Neuronal stem cell (in vitro differentiated cells): ENCODE measurements around the gene FIZ1.

Source experiments
- DNase-seq: peaks from one replicate; pipeline ENCODE4 v3.0.0-alpha.2; 2013; ENCODE audit warnings: low spot score
- H2AFZ ChIP-seq: one replicate; pipeline ENCODE4 v1.6.1; 2013; ENCODE audit warnings: mild to moderate bottlenecking, low read length, inconsistent platforms
- H2AK5ac ChIP-seq: 2 replicates; pipeline ENCODE4 v1.6.1; 2013; ENCODE audit warnings: low read depth, mild to moderate bottlenecking, inconsistent platforms, low read length, moderate library complexity, mixed read lengths
- H2BK120ac ChIP-seq: 2 replicates; pipeline ENCODE4 v1.6.1; 2013; ENCODE audit warnings: low read depth, mild to moderate bottlenecking, inconsistent platforms, low read length, moderate library complexity, mixed read lengths
- H2BK12ac ChIP-seq: one replicate; pipeline ENCODE4 v1.6.1; 2013; ENCODE audit warnings: low read length, inconsistent platforms
- H2BK15ac ChIP-seq: 2 replicates; pipeline ENCODE4 v1.6.1; 2013; ENCODE audit warnings: mild to moderate bottlenecking, low read length, inconsistent platforms, mixed read lengths
- H2BK5ac ChIP-seq: one replicate; pipeline ENCODE4 v1.6.1; 2013; ENCODE audit warnings: inconsistent platforms, mild to moderate bottlenecking, low read length, moderate library complexity
- H3K14ac ChIP-seq: one replicate; pipeline ENCODE4 v1.6.1; 2013; ENCODE audit warnings: low read length, inconsistent platforms
- H3K18ac ChIP-seq: 2 replicates; pipeline ENCODE4 v1.6.1; 2013; ENCODE audit warnings: low read length, inconsistent platforms
- H3K23ac ChIP-seq: 2 replicates; pipeline ENCODE4 v1.6.1; 2013; ENCODE audit warnings: low read depth, mild to moderate bottlenecking, mixed read lengths, low read length, inconsistent platforms; ENCODE audit not compliant: poor library complexity
- H3K27ac ChIP-seq: replicated peaks from 3 replicates; pipeline ENCODE4 v1.5.1; 2013; ENCODE audit warnings: low read length, inconsistent platforms
- H3K27me3 ChIP-seq, 3 experiments: 2 replicates each; pipeline ENCODE4 v1.6.1; 2013; ENCODE audit warnings: low read length in 3 of 3, mild to moderate bottlenecking in 2 of 3, inconsistent platforms in 1 of 3, low read depth in 1 of 3, mixed read lengths in 1 of 3, moderate library complexity in 1 of 3; ENCODE audit not compliant: control insufficient read depth in 3 of 3, insufficient read depth in 3 of 3
- H3K36me3 ChIP-seq, 2 donors: replicated peaks in 1 of 2; 2 replicates each; pipeline ENCODE4 v1.6.1; 2013; ENCODE audit warnings: low read length in 2 of 2; ENCODE audit not compliant: control insufficient read depth in 2 of 2, insufficient read depth in 2 of 2
- H3K4ac ChIP-seq: 2 replicates; pipeline ENCODE4 v1.6.1; 2013; ENCODE audit warnings: inconsistent platforms, mild to moderate bottlenecking, low read length, moderate library complexity
- H3K4me1 ChIP-seq, 2 donors: 1 replicate in 1 of 2; 2 replicates in 1 of 2; pipeline ENCODE4 v1.6.1; 2013; ENCODE audit warnings: low read length in 2 of 2, low read depth in 1 of 2; ENCODE audit not compliant: control insufficient read depth in 2 of 2, insufficient read depth in 1 of 2
- H3K4me2 ChIP-seq: one replicate; pipeline ENCODE4 v1.6.1; 2013; ENCODE audit warnings: mild to moderate bottlenecking, low read length, inconsistent platforms; ENCODE audit not compliant: insufficient read depth, poor library complexity, severe bottlenecking
- H3K4me3 ChIP-seq, 2 donors: 2 replicates each; pipeline ENCODE4 v1.5.1; 2013; ENCODE audit warnings: low read length in 2 of 2, mild to moderate bottlenecking in 2 of 2, inconsistent platforms in 1 of 2, moderate library complexity in 1 of 2
- H3K79me1 ChIP-seq: one replicate; pipeline ENCODE4 v1.6.1; 2013; ENCODE audit warnings: low read depth, mild to moderate bottlenecking, inconsistent platforms, low read length, moderate library complexity
- H3K9ac ChIP-seq: one replicate; pipeline ENCODE4 v1.6.1; 2013; ENCODE audit warnings: mild to moderate bottlenecking, low read depth, low read length, inconsistent platforms; ENCODE audit not compliant: poor library complexity
- H3K9me3 ChIP-seq, 2 donors: replicated peaks in 1 of 2; 2 replicates each; pipeline versions ENCODE3 to v1.6.1; 2013; ENCODE audit warnings: low read length in 2 of 2, mild to moderate bottlenecking in 2 of 2, inconsistent platforms in 1 of 2, low read depth in 1 of 2, mixed read lengths in 1 of 2, moderate library complexity in 1 of 2; ENCODE audit not compliant: control insufficient read depth in 2 of 2, insufficient read depth in 1 of 2
- H4K8ac ChIP-seq: one replicate; pipeline ENCODE4 v1.6.1; 2013; ENCODE audit warnings: low read depth, mild to moderate bottlenecking, inconsistent platforms, low read length, moderate library complexity
- H4K91ac ChIP-seq: one replicate; pipeline ENCODE4 v1.6.1; 2013; ENCODE audit warnings: low read length, low read depth, mild to moderate bottlenecking, inconsistent platforms; ENCODE audit not compliant: poor library complexity
- WGBS, 2 donors: extraction: QIAGEN DNeasy Blood & Tissue Kit; methylation state at CpG; one replicate each; pipeline ENCODE4 v1.1.7; 2013; ENCODE audit warnings: missing lambda C conversion rate in 2 of 2, mixed read lengths in 1 of 2; ENCODE audit not compliant: insufficient read length in 2 of 2, insufficient replicate concordance in 1 of 2; ENCODE audit errors: extremely low coverage in 2 of 2; 5-methylcytosine and 5-hydroxymethylcytosine counted together

The FIZ1 gene

DNA sequence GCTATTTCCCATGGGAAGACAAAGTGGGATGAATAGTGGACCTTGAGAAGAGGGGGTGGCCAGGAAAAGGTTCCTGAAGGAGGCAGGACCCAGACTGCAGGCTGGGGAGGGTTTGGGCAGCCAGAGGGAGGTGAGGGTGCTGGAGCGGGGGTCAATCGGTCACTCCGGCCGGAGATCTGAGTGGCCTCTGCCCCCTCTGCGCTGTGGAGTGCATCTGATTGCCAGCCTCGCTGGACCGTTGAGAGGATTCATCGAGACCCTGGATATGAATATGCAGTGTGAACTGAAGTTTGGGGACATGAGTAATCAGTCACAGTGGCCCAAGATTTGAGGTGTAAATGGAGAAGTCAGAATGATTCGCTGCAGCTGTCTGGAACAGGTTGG, 36.0 kb upstream of the FIZ1 start:
- H2BK5ac ChIP-seq, result peak overlapping the region; percentile 95
- H2BK12ac ChIP-seq, result no peak overlapping the region
- H3K27me3 ChIP-seq, result no peaks in the 10 kb centered on the region
- H3K14ac ChIP-seq, result no peak overlapping the region
- H2AK5ac ChIP-seq, result peak overlapping the region; percentile 97
- peak overlapping the region; percentile 88 for H3K18ac ChIP-seq
- peaks cover 13 to 16% of the 10 kb centered on the region in 2 donors for H3K4me1 ChIP-seq
- peak overlapping the region; percentile 80 for H2AFZ ChIP-seq
- no peaks in the 10 kb centered on the region for H3K9me3 ChIP-seq
- H3K27ac ChIP-seq, result peak overlapping the region; percentile 26
- peak overlapping the region; percentile 40 for H4K91ac ChIP-seq
- H2BK15ac ChIP-seq, result peak overlapping the region; percentile 20
- H3K4me2 ChIP-seq, result peak overlapping the region; percentile 85
- WGBS, 2 donors, result no CpG with 5 or more reads among the region's 9 CpGs
- no peak for DNase-seq
- H3K4ac ChIP-seq, result peak overlapping the region; percentile 97
- H3K36me3 ChIP-seq, result peaks cover 0 to 7% of the 10 kb centered on the region in 2 donors
- H3K79me1 ChIP-seq, result peaks cover 26% of the 10 kb centered on the region
- H3K23ac ChIP-seq, result peak overlapping the region; percentile 15
- no peak overlapping the region for H4K8ac ChIP-seq
- peak overlapping the region; percentile 96 for H3K9ac ChIP-seq
- peak overlapping the region; percentile 88 to 92 for H3K4me3 ChIP-seq
- no peak overlapping the region for H2BK120ac ChIP-seq

DNA sequence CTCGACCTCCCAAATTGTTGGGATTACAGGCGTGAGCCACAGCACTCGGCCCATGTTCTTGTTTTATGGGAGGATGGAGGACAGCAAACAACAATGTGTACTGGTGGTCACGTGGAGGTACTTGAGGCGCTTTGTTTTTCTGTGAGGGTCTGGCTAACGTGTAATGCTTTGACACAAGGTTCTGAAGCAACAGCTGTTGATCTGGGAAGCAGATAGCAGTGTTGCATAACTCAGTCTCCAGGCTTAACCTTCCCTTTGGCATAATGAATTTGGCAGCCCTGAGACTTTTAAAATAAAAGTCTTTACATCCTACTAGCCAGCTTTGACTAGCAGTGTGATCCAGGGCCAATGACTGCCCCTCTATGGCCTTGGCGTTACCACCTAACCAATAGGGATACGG, 34.5 kb upstream of the FIZ1 start:
- Histone ChIP-seq H2BK5ac (no peak overlapping the region), H3K4me3 (peak overlapping the region in 1 of 2 donors; percentile 92), H3K4me2 (no peak overlapping the region), H2BK12ac (no peak overlapping the region), H3K4ac (no peak overlapping the region), H3K9me3 (no peaks in the 10 kb centered on the region), H4K91ac (no peak overlapping the region), H3K23ac (no peak overlapping the region), H2BK120ac (no peak overlapping the region), H3K4me1 (peaks cover 9 to 11% of the 10 kb centered on the region in 2 donors), H2AFZ (peak overlapping the region; percentile 80), H3K27ac (no peak overlapping the region), H3K79me1 (peaks cover 20% of the 10 kb centered on the region), H2AK5ac (no peak overlapping the region), H3K18ac (no peak overlapping the region), H2BK15ac (no peak overlapping the region), H4K8ac (no peak overlapping the region), H3K27me3 (no peaks in the 10 kb centered on the region), H3K14ac (no peak overlapping the region), H3K9ac (no peak overlapping the region), H3K36me3 (peaks cover 0 to 7% of the 10 kb centered on the region in 2 donors)
- WGBS, 2 donors, result no CpG with 5 or more reads among the region's 8 CpGs
- DNase-seq, result no peak

DNA sequence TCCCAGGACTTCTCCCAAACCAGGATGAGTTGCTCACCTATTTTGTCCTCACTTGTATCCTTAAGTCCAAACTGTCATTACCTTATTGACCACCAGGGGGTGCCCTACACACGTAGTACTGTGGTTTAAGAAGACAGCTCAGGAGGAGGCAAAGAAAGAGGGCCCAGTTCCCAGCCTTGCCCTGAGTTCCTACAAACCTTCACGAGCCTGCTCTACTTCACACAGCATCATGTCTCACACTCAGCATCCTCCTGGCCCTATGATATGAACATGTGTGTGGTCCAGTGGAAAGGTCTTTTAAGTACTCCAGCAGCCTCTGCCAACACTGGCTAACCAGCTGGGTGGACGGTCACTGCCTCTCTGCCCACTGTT, 33.1 kb upstream of the FIZ1 start:
- no peak overlapping the region for H3K9ac ChIP-seq
- no peak overlapping the region for H3K27ac ChIP-seq
- peak overlapping the region; percentile 7 for H2AK5ac ChIP-seq
- H3K9me3 ChIP-seq, result no peaks in the 10 kb centered on the region
- peaks cover 9 to 11% of the 10 kb centered on the region in 2 donors for H3K4me1 ChIP-seq
- WGBS, 2 donors, result no CpG with 5 or more reads among the region's 3 CpGs
- peak; percentile 92 for DNase-seq
- no peak overlapping the region for H3K14ac ChIP-seq
- no peaks in the 10 kb centered on the region for H3K36me3 ChIP-seq
- H2BK120ac ChIP-seq, result no peak overlapping the region
- H3K23ac ChIP-seq, result no peak overlapping the region
- no peak overlapping the region for H4K8ac ChIP-seq
- H3K18ac ChIP-seq, result peak overlapping the region; percentile 78
- no peak overlapping the region for H4K91ac ChIP-seq
- H3K4me3 ChIP-seq, result no peak overlapping the region
- H3K4me2 ChIP-seq, result no peak overlapping the region
- H2AFZ ChIP-seq, result peak overlapping the region; percentile 68
- H3K4ac ChIP-seq, result no peak overlapping the region
- H2BK15ac ChIP-seq, result peak overlapping the region; percentile 79
- no peak overlapping the region for H2BK12ac ChIP-seq
- no peaks in the 10 kb centered on the region for H3K27me3 ChIP-seq
- peaks cover 18% of the 10 kb centered on the region for H3K79me1 ChIP-seq
- H2BK5ac ChIP-seq, result no peak overlapping the region

DNA sequence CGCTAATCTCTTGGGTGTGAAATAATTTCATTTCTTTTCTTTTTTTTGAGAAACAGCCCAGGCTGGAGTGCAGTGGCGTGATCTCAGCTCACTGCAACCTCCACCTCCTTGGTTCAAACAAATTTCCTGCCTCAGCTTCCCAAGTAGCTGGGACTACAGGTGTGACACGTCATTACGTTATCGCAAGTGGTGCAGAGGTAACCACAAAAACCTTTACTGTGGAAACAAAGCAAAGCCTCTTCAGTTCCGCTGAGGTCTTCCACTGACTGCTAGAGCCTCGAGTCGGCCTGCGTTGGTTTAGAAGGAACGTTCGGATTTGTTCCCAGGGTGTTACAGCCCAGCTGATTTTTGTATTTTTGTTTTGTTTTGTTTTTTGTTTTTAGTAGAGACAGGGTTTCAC, 27.0 kb upstream of the FIZ1 start:
- WGBS, 2 donors, result no CpG with 5 or more reads among the region's 11 CpGs
- H2BK120ac ChIP-seq, result no peak overlapping the region
- H3K27ac ChIP-seq, result no peak overlapping the region
- no peak overlapping the region for H2AK5ac ChIP-seq
- no peak for DNase-seq
- no peak overlapping the region for H2BK12ac ChIP-seq
- H3K36me3 ChIP-seq, result peaks cover 3 to 7% of the 10 kb centered on the region in 2 donors
- H3K4me2 ChIP-seq, result no peak overlapping the region
- no peak overlapping the region for H2AFZ ChIP-seq
- H3K23ac ChIP-seq, result no peak overlapping the region
- H3K4ac ChIP-seq, result no peak overlapping the region
- H3K14ac ChIP-seq, result no peak overlapping the region
- H2BK15ac ChIP-seq, result no peak overlapping the region
- H3K4me1 ChIP-seq, result peaks cover 0 to 6% of the 10 kb centered on the region in 2 donors
- H4K91ac ChIP-seq, result no peak overlapping the region
- no peaks in the 10 kb centered on the region for H3K79me1 ChIP-seq
- no peak overlapping the region for H3K4me3 ChIP-seq
- no peak overlapping the region for H3K18ac ChIP-seq
- no peak overlapping the region for H2BK5ac ChIP-seq
- no peak overlapping the region for H4K8ac ChIP-seq
- H3K9me3 ChIP-seq, result no peaks in the 10 kb centered on the region
- H3K9ac ChIP-seq, result no peak overlapping the region
- no peaks in the 10 kb centered on the region for H3K27me3 ChIP-seq
